Measurements from ENCODE around the gene CARTPT. TPM values are rescaled to one million over a fixed set of nuclear protein-coding genes. Genes with fewer than 3 reads are reported as not detected.
A peak's percentile ranks its signal among the peaks of the same experiment; 100 is the strongest.

Gene CARTPT
- not detected for polyA plus RNA-seq (ENCODE audit: insufficient read length)

- no peak for DNase-seq (ENCODE audit: low read depth)
These were observed at the start of gene CARTPT for GRCh38 chr5:71719063-71719964. Gene CARTPT, plus strand, starts transcription at chr5:71719275. Its CDS starts 19 bp downstream, at chr5:71719294.

GRCh38 chr5:71677977-71678376 lies 41.1 kb upstream of the CARTPT start:
- no peak for DNase-seq (ENCODE audit: low read depth)

- DNase-seq (ENCODE audit: low read depth), result no peak
These were observed 39.4 kb upstream of the CARTPT start for GRCh38 chr5:71679714-71680113.

GRCh38 chr5:71680510-71680909 lies 38.6 kb upstream of the CARTPT start:
- no peak for DNase-seq (ENCODE audit: low read depth)

- peak; percentile 70 for DNase-seq (ENCODE audit: low read depth)
These were observed 37.8 kb upstream of the CARTPT start for GRCh38 chr5:71681296-71681695.

- DNase-seq (ENCODE audit: low read depth), result no peak
These were observed 34.8 kb upstream of the CARTPT start for GRCh38 chr5:71684309-71684708.

GRCh38 chr5:71693828-71694427 lies 25.1 kb upstream of the CARTPT start:
- DNase-seq (ENCODE audit: low read depth), result no peak

GRCh38 chr5:71695071-71695470 lies 24.0 kb upstream of the CARTPT start:
- DNase-seq (ENCODE audit: low read depth), result no peak

GRCh38 chr5:71695595-71695994 lies 23.5 kb upstream of the CARTPT start:
- no peak for DNase-seq (ENCODE audit: low read depth)

GRCh38 chr5:71697967-71698366 lies 21.1 kb upstream of the CARTPT start:
- DNase-seq (ENCODE audit: low read depth), result no peak

- DNase-seq (ENCODE audit: low read depth), result no peak
These were observed 19.8 kb upstream of the CARTPT start for GRCh38 chr5:71699233-71699632.

GRCh38 chr5:71699751-71700150 lies 19.3 kb upstream of the CARTPT start:
- no peak for DNase-seq (ENCODE audit: low read depth)

- no peak for DNase-seq (ENCODE audit: low read depth)
These were observed 18.3 kb upstream of the CARTPT start for GRCh38 chr5:71700803-71701202.

GRCh38 chr5:71701407-71701806 lies 17.7 kb upstream of the CARTPT start:
- no peak for DNase-seq (ENCODE audit: low read depth)

- DNase-seq (ENCODE audit: low read depth), result no peak
These were observed 15.1 kb upstream of the CARTPT start for GRCh38 chr5:71703941-71704340.

- no peak for DNase-seq (ENCODE audit: low read depth)
These were observed 13.7 kb upstream of the CARTPT start for GRCh38 chr5:71705421-71705820.

- no peak for DNase-seq (ENCODE audit: low read depth)
These were observed 12.2 kb upstream of the CARTPT start for GRCh38 chr5:71706906-71707305.

GRCh38 chr5:71711610-71712009 lies 7.5 kb upstream of the CARTPT start:
- no peak for DNase-seq (ENCODE audit: low read depth)

- no peak for DNase-seq (ENCODE audit: low read depth)
These were observed 4.2 kb upstream of the CARTPT start for GRCh38 chr5:71714911-71715310.

GRCh38 chr5:71727978-71728377 lies 8.9 kb downstream of the CARTPT start:
- DNase-seq (ENCODE audit: low read depth), result no peak

GRCh38 chr5:71731015-71731414 lies 11.9 kb downstream of the CARTPT start:
- DNase-seq (ENCODE audit: low read depth), result no peak

GRCh38 chr5:71732011-71732410 lies 12.9 kb downstream of the CARTPT start:
- DNase-seq (ENCODE audit: low read depth), result no peak

- DNase-seq (ENCODE audit: low read depth), result no peak
These were observed 15.1 kb downstream of the CARTPT start for GRCh38 chr5:71734141-71734540.

All from forelimb muscle (tissue), 1 donor.